ENCODE data around the gene ATXN7L1.
A peak's percentile ranks its signal among the peaks of the same experiment; 100 is the strongest.

- no peak for TF ChIP-seq EP300 (IDR thresholded peaks at IDR 0.05)
- no peak for TF ChIP-seq CTCF (IDR thresholded peaks at IDR 0.05)
- TF ChIP-seq POLR2AphosphoS5 (IDR thresholded peaks at IDR 0.05) = peak; percentile 73
Observed at GRCh38 chr7:105776068-105776790, 100.2 kb downstream of the ATXN7L1 start.

Measured in gastroesophageal sphincter (tissue), 3 donors.